ENCODE data around the gene ADGRF5. TPM values are rescaled to one million over a fixed set of nuclear protein-coding genes. Genes with fewer than 3 reads are reported as not detected.

Gene ADGRF5
- total and polyA plus RNA-seq, 12 donors: 13.3 to 98.5 (median 39.3) TPM

- H3K27me3 ChIP-seq: no peaks in the 10 kb centered on the region
- peak overlapping the region in 2 of 5 donors; percentile 20 to 21 for H3K27ac ChIP-seq
- intact Hi-C loops (cut with DNase I): no loop called here
- peaks cover 0 to 5% of the 10 kb centered on the region in 2 donors for H3K4me1 ChIP-seq (replicated peaks in 1 of 2)
- H3K4me3 ChIP-seq: peak overlapping the region in 1 of 4 donors; percentile 35
- WGBS, 4 donors: 57 to 76% (median 65%) methylated on average over 4 of the region's 4 CpGs
- TF ChIP-seq POLR2A (IDR thresholded peaks at IDR 0.05) (no peak), CTCF (IDR thresholded peaks at IDR 0.05) (no peak)
- H3K36me3 ChIP-seq (replicated peaks in 1 of 2): no peaks in the 10 kb centered on the region
- no peak for DNase-seq
- H3K9me3 ChIP-seq (replicated peaks in 1 of 3): no peaks in the 10 kb centered on the region
These were observed 32.2 kb upstream of the ADGRF5 start for GRCh38 chr6:46953921-46954320.

- intact Hi-C loops (cut with DNase I): no loop called here
- DNase-seq: peak in 5 of 7 donors; percentile 34 to 72 (median 42)
- H3K4me1 ChIP-seq (replicated peaks in 1 of 2): peaks cover 0 to 11% of the 10 kb centered on the region in 2 donors
- H3K27me3 ChIP-seq: no peaks in the 10 kb centered on the region
- WGBS, 4 donors: 68 to 76% (median 74%) methylated on average over 8 of the region's 8 CpGs
- TF ChIP-seq POLR2A (IDR thresholded peaks at IDR 0.05): no peak
- TF ChIP-seq CTCF (IDR thresholded peaks at IDR 0.05): no peak
- H3K4me3 ChIP-seq: no peak overlapping the region
- H3K36me3 ChIP-seq (replicated peaks in 1 of 2): no peaks in the 10 kb centered on the region
- H3K27ac ChIP-seq: peak overlapping the region in 3 of 5 donors; percentile 6 to 37 (median 36)
- no peaks in the 10 kb centered on the region for H3K9me3 ChIP-seq (replicated peaks in 1 of 3)
These were observed 28.0 kb upstream of the ADGRF5 start for GRCh38 chr6:46949632-46950280.

GRCh38 chr6:46948699-46949098, 27.0 kb upstream of the ADGRF5 start:
- Histone ChIP-seq H3K4me3 (no peak overlapping the region), H3K27ac (peak overlapping the region in 1 of 5 donors; percentile 38), H3K27me3 (no peaks in the 10 kb centered on the region), H3K36me3 (replicated peaks in 1 of 2) (no peaks in the 10 kb centered on the region), H3K4me1 (replicated peaks in 1 of 2) (peaks cover 0 to 11% of the 10 kb centered on the region in 2 donors), H3K9me3 (replicated peaks in 1 of 3) (no peaks in the 10 kb centered on the region)
- intact Hi-C loops (cut with DNase I): no loop called here
- 68 to 84% (median 78%) methylated on average over 8 of the region's 8 CpGs for WGBS, 4 donors
- no peak for TF ChIP-seq CTCF (IDR thresholded peaks at IDR 0.05)
- no peak for TF ChIP-seq POLR2A (IDR thresholded peaks at IDR 0.05)
- peak in 6 of 7 donors; percentile 13 to 66 (median 30) for DNase-seq

GRCh38 chr6:46947497-46947896, 25.8 kb upstream of the ADGRF5 start:
- intact Hi-C loops (cut with DNase I): no loop called here
- H3K27me3 ChIP-seq: no peaks in the 10 kb centered on the region
- no peaks in the 10 kb centered on the region for H3K36me3 ChIP-seq (replicated peaks in 1 of 2)
- no peak for DNase-seq
- peaks cover 0 to 11% of the 10 kb centered on the region in 2 donors for H3K4me1 ChIP-seq (replicated peaks in 1 of 2)
- TF ChIP-seq POLR2A (IDR thresholded peaks at IDR 0.05) (no peak), CTCF (IDR thresholded peaks at IDR 0.05) (no peak)
- H3K9me3 ChIP-seq (replicated peaks in 1 of 3): no peaks in the 10 kb centered on the region
- H3K27ac ChIP-seq: peak overlapping the region in 1 of 5 donors; percentile 38
- H3K4me3 ChIP-seq: no peak overlapping the region
- 59 to 81% (median 78%) methylated on average over 5 of the region's 5 CpGs for WGBS, 4 donors

Measured in adrenal gland (tissue), 12 donors.